Neural progenitor cell (in vitro differentiated cells): ENCODE data around the gene P4HA2.

Experiments used
- EZH2 ChIP-seq: fragments of 200-600 bp; sonication (generic); IDR thresholded peaks from 2 replicates; pipeline ENCODE4 v1.6.1; 2017; ENCODE audit warnings: antibody characterized with exemption, mild to moderate bottlenecking, moderate library complexity
- EZH2phosphoT487 ChIP-seq: fragments of 200-600 bp; sonication (generic); IDR thresholded peaks from 2 replicates; pipeline ENCODE4 v1.6.1; 2017; ENCODE audit warnings: antibody characterized with exemption

DNA sequence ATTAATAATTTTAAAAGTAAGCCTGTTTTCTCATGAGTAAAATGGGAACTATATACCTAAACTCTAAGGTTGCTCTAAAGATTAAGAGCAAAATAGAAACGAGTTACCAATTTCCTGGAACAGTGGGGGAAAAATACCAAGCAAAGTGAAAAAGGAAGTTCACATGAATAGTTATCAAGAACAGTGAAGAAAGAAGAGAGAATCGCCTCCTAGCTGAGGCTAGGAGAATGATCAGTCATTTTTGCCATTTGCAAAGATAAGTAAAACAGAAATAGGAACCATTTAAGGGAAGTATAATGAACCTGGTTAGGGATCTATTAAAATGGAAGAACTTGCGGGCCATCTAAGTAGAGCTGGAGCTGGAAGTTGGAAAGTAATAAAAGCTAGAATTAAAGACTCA, 50.7 kb downstream of the P4HA2 start:
- TF ChIP-seq EZH2 = no peak
- TF ChIP-seq EZH2phosphoT487 = no peak
